ENCODE measurements around the gene ITSN1. TPM values are rescaled to one million over a fixed set of nuclear protein-coding genes. Genes with fewer than 3 reads are reported as not detected.
A peak's percentile ranks its signal among the peaks of the same experiment; 100 is the strongest.

The ITSN1 gene
- total RNA-seq, 1 experiment from 2014 or later: 42.6 TPM

- intact Hi-C loops (cut with micrococcal nuclease): loop anchor here (5.0 kb wide), 1 partner anchor 144 kb away; no protein-coding TSS in a partner anchor
Observed at GRCh38 chr21:33801424-33802405, 159.4 kb downstream of the ITSN1 start.

GRCh38 chr21:33802481-33802880, 160.2 kb downstream of the ITSN1 start:
- POLR2A ChIA-PET: interaction anchor here (0.6 to 3.2 kb wide), 17 partner anchors 8 to 351 kb away, joined by 3 to 21 read pairs (median 5); partner anchors contain the start of gene CRYZL1
- BruUV-seq (replicated peaks): no TSS peak
- no peak for TF ChIP-seq CTCF (IDR thresholded peaks at IDR 0.05; ENCODE audit: unreplicated experiment)
- CTCF ChIA-PET: interaction anchor here (0.7 kb wide), 2 partner anchors 75 to 122 kb away, joined by 5 read pairs; no protein-coding TSS in a partner anchor
- Mint-ChIP-seq H3K27ac (ENCODE audit: low read depth, unreplicated experiment) (peak overlapping the region; percentile 87), H3K27me3 (ENCODE audit: insufficient read depth, unreplicated experiment) (no peaks in the 10 kb centered on the region), H3K4me1 (ENCODE audit: insufficient read depth, unreplicated experiment) (peaks cover 21% of the 10 kb centered on the region), H3K4me3 (ENCODE audit: unreplicated experiment) (peak overlapping the region; percentile 51), H3K9me3 (ENCODE audit: unreplicated experiment) (no peaks in the 10 kb centered on the region), H3K36me3 (ENCODE audit: insufficient read depth, unreplicated experiment) (peaks cover 14% of the 10 kb centered on the region)
- intact Hi-C loops (cut with micrococcal nuclease): loop anchor here (5.0 kb wide), 1 partner anchor 145 kb away; no protein-coding TSS in a partner anchor
- DNase-seq (ENCODE audit: unreplicated experiment): no peak

More at GRCh38 chr21:33801424-33802405, 159.4 kb downstream of the ITSN1 start:
- BruUV-seq (replicated peaks): no TSS peak
- CTCF ChIA-PET: interaction anchor here (0.6 to 0.7 kb wide), 2 partner anchors 63 to 123 kb away, joined by 3 to 5 read pairs; no protein-coding TSS in a partner anchor
- DNase-seq (ENCODE audit: unreplicated experiment): peak; percentile 97
- Mint-ChIP-seq H3K27me3 (ENCODE audit: insufficient read depth, unreplicated experiment) (no peaks in the 10 kb centered on the region), H3K4me1 (ENCODE audit: insufficient read depth, unreplicated experiment) (peaks cover 21% of the 10 kb centered on the region), H3K27ac (ENCODE audit: low read depth, unreplicated experiment) (peak overlapping the region; percentile 87), H3K9me3 (ENCODE audit: unreplicated experiment) (no peaks in the 10 kb centered on the region), H3K4me3 (ENCODE audit: unreplicated experiment) (peak overlapping the region; percentile 51), H3K36me3 (ENCODE audit: insufficient read depth, unreplicated experiment) (peaks cover 20% of the 10 kb centered on the region)
- no peak for TF ChIP-seq CTCF (IDR thresholded peaks at IDR 0.05; ENCODE audit: unreplicated experiment)
- POLR2A ChIA-PET: interaction anchor here (0.5 to 3.2 kb wide), 29 partner anchors 9 to 372 kb away, joined by 3 to 21 read pairs (median 4); partner anchors contain the start of genes CRYZL1 and ITSN1

- H3K27me3 Mint-ChIP-seq (ENCODE audit: insufficient read depth, unreplicated experiment): no peaks in the 10 kb centered on the region
- no peak overlapping the region for H3K4me3 Mint-ChIP-seq (ENCODE audit: unreplicated experiment)
- CTCF ChIA-PET: no interaction called here
- H3K4me1 Mint-ChIP-seq (ENCODE audit: insufficient read depth, unreplicated experiment): no peaks in the 10 kb centered on the region
- POLR2A ChIA-PET: interaction anchor here (0.6 kb wide), 1 partner anchor 246 kb away, joined by 3 read pairs; no protein-coding TSS in a partner anchor
- TF ChIP-seq CTCF (IDR thresholded peaks at IDR 0.05; ENCODE audit: unreplicated experiment): no peak
- no peaks in the 10 kb centered on the region for H3K9me3 Mint-ChIP-seq (ENCODE audit: unreplicated experiment)
- intact Hi-C loops (cut with micrococcal nuclease): no loop called here
- BruUV-seq (replicated peaks): no TSS peak
- H3K27ac Mint-ChIP-seq (ENCODE audit: low read depth, unreplicated experiment): no peak overlapping the region
- H3K36me3 Mint-ChIP-seq (ENCODE audit: insufficient read depth, unreplicated experiment): peaks cover 35% of the 10 kb centered on the region
- DNase-seq (ENCODE audit: unreplicated experiment): no peak
Observed at GRCh38 chr21:33808715-33809367, 166.5 kb downstream of the ITSN1 start.

Measured in MCF 10A (cell line).